ENCODE measurements around the gene MRPS15. TPM values are rescaled to one million over a fixed set of nuclear protein-coding genes. Genes with fewer than 3 reads are reported as not detected.

MRPS15 gene
- total RNA-seq, 1 donor from 2014 or later = 65.4 TPM

DNA sequence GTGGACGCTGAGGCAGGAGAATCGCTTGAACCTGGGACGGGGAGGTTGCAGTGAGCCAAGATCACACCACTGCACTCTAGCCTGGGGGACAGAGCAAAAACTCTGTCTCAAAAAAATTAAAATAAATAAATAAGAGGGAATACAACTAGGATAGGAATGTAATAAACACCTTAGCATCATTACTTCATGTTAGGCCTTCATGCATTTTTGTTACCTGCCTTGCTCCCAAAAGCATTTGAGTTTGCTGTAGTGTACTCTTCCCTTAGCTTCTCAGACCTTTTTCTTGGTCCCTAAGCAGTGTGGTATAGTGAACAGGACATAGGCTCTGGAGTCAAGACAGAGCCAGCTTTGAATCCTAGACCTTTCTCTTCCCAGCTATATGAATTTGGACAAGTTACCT lies 11.1 kb downstream of the MRPS15 start:
- Mint-ChIP-seq H3K27ac (ENCODE audit: unreplicated experiment) (no peak overlapping the region), H3K4me1 (ENCODE audit: low read depth, unreplicated experiment) (peaks cover 18% of the 10 kb centered on the region), H3K27me3 (ENCODE audit: unreplicated experiment) (peaks cover 9% of the 10 kb centered on the region), H3K4me3 (ENCODE audit: unreplicated experiment) (no peak overlapping the region), H3K9me3 (ENCODE audit: unreplicated experiment) (peaks cover 5% of the 10 kb centered on the region), H3K36me3 (ENCODE audit: unreplicated experiment) (peaks cover 4% of the 10 kb centered on the region)
- no peak for DNase-seq
- TF ChIP-seq, protein P1, sequence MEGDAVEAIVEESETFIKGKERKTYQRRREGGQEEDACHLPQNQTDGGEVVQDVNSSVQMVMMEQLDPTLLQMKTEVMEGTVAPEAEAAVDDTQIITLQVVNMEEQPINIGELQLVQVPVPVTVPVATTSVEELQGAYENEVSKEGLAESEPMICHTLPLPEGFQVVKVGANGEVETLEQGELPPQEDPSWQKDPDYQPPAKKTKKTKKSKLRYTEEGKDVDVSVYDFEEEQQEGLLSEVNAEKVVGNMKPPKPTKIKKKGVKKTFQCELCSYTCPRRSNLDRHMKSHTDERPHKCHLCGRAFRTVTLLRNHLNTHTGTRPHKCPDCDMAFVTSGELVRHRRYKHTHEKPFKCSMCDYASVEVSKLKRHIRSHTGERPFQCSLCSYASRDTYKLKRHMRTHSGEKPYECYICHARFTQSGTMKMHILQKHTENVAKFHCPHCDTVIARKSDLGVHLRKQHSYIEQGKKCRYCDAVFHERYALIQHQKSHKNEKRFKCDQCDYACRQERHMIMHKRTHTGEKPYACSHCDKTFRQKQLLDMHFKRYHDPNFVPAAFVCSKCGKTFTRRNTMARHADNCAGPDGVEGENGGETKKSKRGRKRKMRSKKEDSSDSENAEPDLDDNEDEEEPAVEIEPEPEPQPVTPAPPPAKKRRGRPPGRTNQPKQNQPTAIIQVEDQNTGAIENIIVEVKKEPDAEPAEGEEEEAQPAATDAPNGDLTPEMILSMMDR (IDR thresholded peaks at IDR 0.05; ENCODE audit: partially characterized antibody, unreplicated experiment) = no peak

DNA sequence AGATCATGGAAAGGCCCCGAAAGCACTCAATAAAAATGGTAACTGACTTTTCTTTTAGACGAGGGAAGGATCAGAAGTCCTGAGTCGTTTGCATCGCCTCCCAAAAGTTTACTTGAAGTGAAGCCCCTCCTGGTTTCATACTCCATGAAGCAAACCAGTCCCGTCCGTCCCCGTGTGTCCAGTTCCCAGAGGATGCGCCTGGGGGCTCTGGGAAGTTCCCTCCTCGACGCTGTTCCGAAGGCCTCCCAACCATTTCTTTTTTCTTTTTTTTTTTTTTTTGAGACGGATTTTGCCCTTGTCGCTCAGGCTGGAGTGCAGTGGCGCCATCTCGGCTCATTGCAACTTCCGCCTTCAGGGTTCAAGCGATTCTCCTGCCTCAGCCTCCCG lies 13.3 kb downstream of the MRPS15 start:
- Mint-ChIP-seq H3K27ac (ENCODE audit: unreplicated experiment) (peak overlapping the region; percentile 75), H3K27me3 (ENCODE audit: unreplicated experiment) (peaks cover 9% of the 10 kb centered on the region), H3K9me3 (ENCODE audit: unreplicated experiment) (peaks cover 5% of the 10 kb centered on the region), H3K4me3 (ENCODE audit: unreplicated experiment) (peak overlapping the region; percentile 91), H3K36me3 (ENCODE audit: unreplicated experiment) (peaks cover 4% of the 10 kb centered on the region), H3K4me1 (ENCODE audit: low read depth, unreplicated experiment) (peaks cover 28% of the 10 kb centered on the region)
- TF ChIP-seq, protein P1 (IDR thresholded peaks at IDR 0.05; ENCODE audit: partially characterized antibody, unreplicated experiment) = no peak
- no peak for DNase-seq

DNA sequence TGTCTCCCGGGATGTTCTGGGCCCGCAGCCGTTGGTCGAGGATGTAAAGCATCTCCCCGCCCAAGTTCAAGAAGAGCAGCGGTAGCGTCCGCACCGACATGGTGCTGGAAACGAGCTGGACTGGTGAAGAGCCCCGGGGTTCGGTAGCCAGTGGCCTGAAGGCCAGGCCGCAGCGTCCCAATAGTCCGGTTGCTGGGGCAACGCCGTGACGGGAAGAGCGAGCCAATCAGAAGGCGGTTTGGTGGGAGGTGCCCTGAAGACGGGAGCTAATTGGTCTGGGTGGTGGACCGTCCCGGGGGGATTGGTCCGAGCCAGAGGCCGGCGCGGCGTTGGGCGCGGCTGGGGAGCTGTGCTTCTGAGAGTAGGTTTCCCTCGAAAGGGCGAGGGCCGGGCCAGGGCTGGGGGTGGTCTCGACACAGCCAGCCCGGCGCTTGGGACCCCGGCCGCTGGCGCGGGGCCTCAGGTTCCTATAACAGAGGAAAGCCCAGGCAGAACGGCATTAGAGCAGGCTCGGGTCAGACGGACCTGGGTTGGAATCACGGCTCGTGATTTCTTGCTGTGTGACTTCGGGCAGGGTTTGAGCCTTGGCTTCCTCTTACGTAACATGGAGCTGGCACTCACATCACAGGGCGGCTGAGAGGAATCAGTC lies 13.8 kb downstream of the MRPS15 start, which contains the start of gene OSCP1:
OSCP1 (minus strand) TSS at position 182 of the 649 bp plus-strand sequence; CDS start at position 100, 82 bp downstream.
- H3K4me1 Mint-ChIP-seq (ENCODE audit: low read depth, unreplicated experiment) = peaks cover 28% of the 10 kb centered on the region
- H3K27me3 Mint-ChIP-seq (ENCODE audit: unreplicated experiment) = peaks cover 9% of the 10 kb centered on the region
- peak; percentile 96 for DNase-seq
- TF ChIP-seq, protein P1 (IDR thresholded peaks at IDR 0.05; ENCODE audit: partially characterized antibody, unreplicated experiment) = no peak
- peaks cover 4% of the 10 kb centered on the region for H3K36me3 Mint-ChIP-seq (ENCODE audit: unreplicated experiment)
- peak within 1 kb of the TSS; percentile 91 for H3K4me3 Mint-ChIP-seq (ENCODE audit: unreplicated experiment)
- H3K27ac Mint-ChIP-seq (ENCODE audit: unreplicated experiment) = peak within 1 kb of the TSS; percentile 75
- peaks cover 5% of the 10 kb centered on the region for H3K9me3 Mint-ChIP-seq (ENCODE audit: unreplicated experiment)

DNA sequence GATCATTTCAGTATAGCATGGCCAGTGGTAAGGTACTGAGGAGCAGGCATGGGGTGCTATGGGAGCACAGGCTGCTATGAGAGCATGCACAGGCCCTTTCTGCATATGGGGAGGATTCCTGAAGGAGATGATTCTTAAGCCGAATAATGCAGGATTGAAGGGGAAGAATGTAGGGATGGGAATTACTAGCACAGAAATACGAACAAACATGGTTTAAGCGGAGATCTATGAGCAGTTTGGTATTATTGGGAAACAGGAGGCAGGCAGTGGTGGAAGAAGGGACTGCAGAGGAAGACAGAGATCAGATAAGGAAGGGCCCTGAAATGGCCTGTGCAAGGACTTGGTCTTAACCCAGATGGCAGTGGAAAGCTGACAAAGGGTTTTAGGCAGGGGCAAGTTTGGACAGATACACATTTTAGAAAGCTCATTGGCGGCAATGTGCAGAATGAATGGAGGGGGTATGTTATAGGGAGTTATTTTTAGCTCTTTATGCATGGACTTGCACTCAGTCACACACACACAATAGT lies 15.6 kb downstream of the MRPS15 start:
- Mint-ChIP-seq H3K36me3 (ENCODE audit: unreplicated experiment) (peaks cover 4% of the 10 kb centered on the region), H3K4me1 (ENCODE audit: low read depth, unreplicated experiment) (peaks cover 28% of the 10 kb centered on the region), H3K27ac (ENCODE audit: unreplicated experiment) (peak overlapping the region; percentile 75), H3K27me3 (ENCODE audit: unreplicated experiment) (peaks cover 9% of the 10 kb centered on the region), H3K9me3 (ENCODE audit: unreplicated experiment) (peaks cover 5% of the 10 kb centered on the region), H3K4me3 (ENCODE audit: unreplicated experiment) (peak overlapping the region; percentile 73)
- TF ChIP-seq, protein P1 (IDR thresholded peaks at IDR 0.05; ENCODE audit: partially characterized antibody, unreplicated experiment) = peak; percentile 15
- DNase-seq = no peak

DNA sequence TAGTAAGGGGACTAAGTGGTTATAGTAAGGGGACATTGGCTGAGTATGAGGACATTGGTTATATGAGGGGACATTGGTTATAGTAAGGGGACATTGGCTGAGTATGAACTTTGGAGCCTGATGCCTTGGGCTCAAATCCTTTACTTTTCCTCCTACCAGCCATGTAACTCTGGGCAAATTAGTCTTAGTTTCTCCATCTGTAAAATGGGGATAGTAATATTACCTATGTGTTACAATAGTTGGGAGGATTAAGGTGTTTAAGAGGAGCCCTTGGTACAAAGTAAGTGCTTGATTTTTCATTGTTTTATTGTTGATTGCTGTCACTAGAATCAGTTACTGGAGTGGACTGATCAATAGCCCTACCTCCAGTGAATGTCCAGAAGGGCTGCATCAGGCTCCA lies 16.7 kb downstream of the MRPS15 start:
- peak overlapping the region; percentile 50 for H3K27ac Mint-ChIP-seq (ENCODE audit: unreplicated experiment)
- TF ChIP-seq, protein P1 (IDR thresholded peaks at IDR 0.05; ENCODE audit: partially characterized antibody, unreplicated experiment) = no peak
- peaks cover 3% of the 10 kb centered on the region for H3K36me3 Mint-ChIP-seq (ENCODE audit: unreplicated experiment)
- DNase-seq = no peak
- H3K27me3 Mint-ChIP-seq (ENCODE audit: unreplicated experiment) = peaks cover 8% of the 10 kb centered on the region
- no peak overlapping the region for H3K4me3 Mint-ChIP-seq (ENCODE audit: unreplicated experiment)
- H3K4me1 Mint-ChIP-seq (ENCODE audit: low read depth, unreplicated experiment) = peaks cover 28% of the 10 kb centered on the region
- peaks cover 5% of the 10 kb centered on the region for H3K9me3 Mint-ChIP-seq (ENCODE audit: unreplicated experiment)

Data from glutamatergic neuron (in vitro differentiated cells).